Effector memory CD4-positive, alpha-beta T cell (primary cell): ENCODE data around the gene LRRC32.

Experiments
- DNase-seq, 3 donors: peaks; one replicate each; pipeline ENCODE4 v3.0.0-alpha.2; 2020
- H3K27ac ChIP-seq: 2 replicates; pipeline ENCODE4 v1.7.0; 2013; ENCODE audit warnings: mild to moderate bottlenecking, low read length, moderate library complexity; ENCODE audit not compliant: insufficient read depth, poor library complexity, severe bottlenecking
- H3K27me3 ChIP-seq: replicated peaks from 2 replicates; pipeline ENCODE4 v1.7.0; 2013; ENCODE audit warnings: mild to moderate bottlenecking, low read length; ENCODE audit not compliant: insufficient read depth, control insufficient read depth, poor library complexity, severe bottlenecking
- H3K36me3 ChIP-seq: 2 replicates; pipeline ENCODE4 v1.7.0; 2013; ENCODE audit warnings: mild to moderate bottlenecking, low read length, moderate library complexity; ENCODE audit not compliant: control insufficient read depth, insufficient read depth
- H3K4me1 ChIP-seq: 2 replicates; pipeline ENCODE4 v1.7.0; 2013; ENCODE audit warnings: low read length, mild to moderate bottlenecking; ENCODE audit not compliant: control insufficient read depth, insufficient read depth, poor library complexity, severe bottlenecking
- H3K4me3 ChIP-seq: 2 replicates; pipeline ENCODE4 v1.7.0; 2013; ENCODE audit warnings: low read length, low read depth, mild to moderate bottlenecking; ENCODE audit not compliant: insufficient read depth, poor library complexity, severe bottlenecking
- H3K9me3 ChIP-seq: 2 replicates; pipeline ENCODE4 v1.7.0; 2013; ENCODE audit warnings: mild to moderate bottlenecking, low read length, moderate library complexity; ENCODE audit not compliant: control insufficient read depth

LRRC32 gene

DNA sequence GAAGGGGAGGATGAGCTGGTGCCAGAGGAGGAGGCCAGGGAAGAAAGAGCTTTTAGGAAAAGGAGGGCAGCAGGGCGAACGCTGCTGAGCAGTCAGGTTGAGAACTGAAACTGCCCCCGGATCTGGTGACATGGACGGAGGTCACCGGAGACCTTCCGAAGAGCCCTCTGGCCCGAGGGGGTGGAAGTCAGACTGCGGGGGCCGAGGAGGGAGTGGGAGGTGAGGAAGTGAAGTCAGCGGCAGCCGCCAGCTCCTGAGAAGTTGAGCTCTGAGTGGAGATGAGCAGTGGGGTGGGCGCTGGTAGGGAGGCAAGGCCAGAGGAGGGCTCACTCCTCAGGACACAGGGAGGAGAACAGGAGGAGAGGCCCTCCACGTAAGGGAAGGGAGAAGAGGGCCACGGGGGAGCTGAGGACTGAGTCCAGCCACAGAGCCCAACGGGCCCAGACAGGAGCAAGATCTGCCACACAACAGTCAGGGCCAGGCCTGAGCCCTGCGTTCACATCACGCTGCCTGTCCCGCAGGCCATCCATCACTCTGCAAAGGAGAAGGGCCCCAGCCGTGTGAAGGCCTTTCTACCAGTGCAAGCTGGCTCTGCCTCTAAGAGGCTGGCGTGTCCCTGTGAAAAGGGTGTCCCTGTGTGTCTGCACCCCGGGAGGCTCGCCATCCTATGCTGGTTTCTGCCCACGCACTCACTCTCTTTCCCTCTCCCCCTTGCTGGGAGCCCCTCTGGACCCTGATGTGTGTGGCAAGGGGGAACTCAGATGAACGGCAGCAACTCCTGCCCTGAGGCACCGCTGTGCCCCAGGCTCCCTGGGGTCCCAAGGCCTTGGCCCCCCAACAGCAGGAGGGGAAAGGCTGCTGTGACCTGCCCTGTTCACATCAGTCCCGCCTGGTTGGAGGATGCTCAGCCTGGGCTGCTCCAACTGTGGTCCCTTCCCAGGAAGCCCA is 19.0 kb upstream of the LRRC32 start:
- Histone ChIP-seq H3K27me3 (no peaks in the 10 kb centered on the region), H3K4me3 (no peak overlapping the region), H3K4me1 (no peaks in the 10 kb centered on the region), H3K9me3 (no peaks in the 10 kb centered on the region), H3K36me3 (no peaks in the 10 kb centered on the region), H3K27ac (no peak overlapping the region)
- DNase-seq = no peak

DNA sequence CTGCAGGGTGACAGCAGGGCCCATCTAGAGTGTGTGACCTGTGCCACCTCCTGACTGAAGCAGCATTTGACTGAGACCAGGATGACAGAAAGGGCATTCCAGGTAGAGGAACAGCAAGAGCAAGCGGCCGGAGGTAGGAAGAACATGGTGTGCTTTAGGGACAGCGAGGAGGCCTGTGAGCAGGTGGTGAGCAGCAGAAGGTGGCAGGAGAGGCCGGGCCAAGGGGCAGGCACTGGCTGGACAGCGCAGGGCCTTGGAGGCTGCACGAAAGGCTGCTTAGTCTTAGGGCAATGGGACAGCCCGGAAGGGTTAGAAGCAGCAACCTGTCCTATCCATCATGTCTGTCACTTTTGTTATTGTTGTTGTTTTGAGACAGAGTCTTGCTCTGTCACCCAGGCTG is 17.6 kb upstream of the LRRC32 start:
- Histone ChIP-seq H3K27ac (no peak overlapping the region), H3K4me3 (no peak overlapping the region), H3K36me3 (no peaks in the 10 kb centered on the region), H3K9me3 (no peaks in the 10 kb centered on the region), H3K4me1 (no peaks in the 10 kb centered on the region), H3K27me3 (no peaks in the 10 kb centered on the region)
- DNase-seq = no peak

DNA sequence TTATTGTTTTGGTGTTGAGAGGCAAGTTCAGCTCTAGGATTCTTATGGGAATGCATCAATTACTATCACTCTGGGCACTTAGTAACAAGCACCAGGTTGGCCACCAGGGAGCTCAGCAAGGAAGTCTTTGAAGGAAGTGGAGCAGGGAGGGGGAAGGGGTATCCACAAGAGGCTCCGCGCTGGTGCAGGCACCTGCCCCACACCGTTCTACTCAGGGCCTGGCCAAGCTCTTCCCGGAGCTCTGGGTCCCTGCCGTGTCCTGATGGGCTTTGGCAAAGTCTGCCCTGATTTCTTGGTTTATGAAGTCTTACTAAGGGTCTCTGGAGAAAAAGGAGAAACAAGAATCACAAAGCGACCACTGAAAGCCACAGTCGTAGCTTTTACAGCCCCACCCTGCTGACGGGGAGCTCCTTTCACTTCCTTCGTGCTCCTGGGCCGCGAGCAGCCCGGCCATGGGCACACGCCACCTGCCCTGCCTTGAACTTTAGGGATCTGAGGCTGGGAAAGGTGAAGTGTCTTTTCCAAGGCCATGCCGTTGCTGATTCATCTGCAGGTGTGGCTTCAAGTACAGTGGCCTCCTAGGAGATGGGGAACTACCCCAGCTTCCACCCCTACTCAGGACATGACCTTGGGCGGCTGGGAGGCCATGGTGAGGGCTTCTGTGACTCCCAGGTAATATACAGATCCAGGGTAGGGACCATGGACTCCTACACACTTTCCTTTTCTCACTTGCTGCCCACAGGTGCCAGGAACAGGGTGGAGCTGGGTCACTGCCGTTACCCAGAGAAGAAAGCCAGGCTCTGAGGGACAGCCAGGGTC is 15.9 kb upstream of the LRRC32 start:
- peak overlapping the region; percentile 4 for H3K4me3 ChIP-seq
- H3K27ac ChIP-seq = no peak overlapping the region
- no peaks in the 10 kb centered on the region for H3K4me1 ChIP-seq
- H3K27me3 ChIP-seq = no peaks in the 10 kb centered on the region
- no peak for DNase-seq
- H3K9me3 ChIP-seq = no peaks in the 10 kb centered on the region
- H3K36me3 ChIP-seq = no peaks in the 10 kb centered on the region

DNA sequence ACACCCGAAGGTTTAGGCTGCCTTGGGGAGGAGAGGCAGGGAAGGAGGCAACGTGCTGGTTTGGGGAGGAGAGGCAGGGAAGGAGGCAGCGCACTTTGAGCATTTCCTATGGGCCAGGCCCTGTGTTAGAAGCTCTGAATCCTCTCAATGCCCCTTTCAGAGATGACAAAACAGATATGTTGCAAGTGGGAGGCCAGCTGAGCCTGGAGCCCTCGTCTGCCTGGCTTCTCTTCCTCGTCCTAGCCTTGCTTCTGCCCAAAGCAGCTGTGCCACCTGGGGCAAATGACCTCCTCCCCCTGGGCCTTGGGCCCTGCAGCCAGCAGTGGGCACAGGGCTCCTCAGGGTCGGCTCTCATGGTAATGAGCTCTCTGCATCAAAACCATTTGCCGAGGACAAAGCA is 15.3 kb upstream of the LRRC32 start:
- Histone ChIP-seq H3K27ac (no peak overlapping the region), H3K9me3 (no peaks in the 10 kb centered on the region), H3K4me3 (no peak overlapping the region), H3K36me3 (no peaks in the 10 kb centered on the region), H3K27me3 (no peaks in the 10 kb centered on the region), H3K4me1 (no peaks in the 10 kb centered on the region)
- DNase-seq = no peak

DNA sequence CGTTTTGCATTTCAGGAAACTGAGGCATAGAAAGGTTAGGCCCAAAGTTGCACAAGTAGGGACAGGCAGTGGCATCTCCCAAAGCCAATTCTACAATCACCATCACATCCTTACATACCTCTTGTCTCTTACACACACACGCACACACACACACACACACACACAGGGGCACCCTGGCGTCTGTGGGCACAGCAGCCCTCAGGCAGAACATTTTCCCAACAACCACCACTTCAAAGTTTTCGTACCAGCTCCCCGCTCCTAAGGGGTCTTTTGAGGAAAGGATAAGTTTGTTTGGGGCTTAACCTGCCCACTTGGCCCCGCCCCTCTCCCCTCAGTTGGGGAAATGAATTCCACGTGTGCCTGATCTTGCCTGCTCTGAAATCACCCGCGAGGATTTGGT is 14.7 kb upstream of the LRRC32 start:
- DNase-seq = no peak
- H3K4me1 ChIP-seq = no peaks in the 10 kb centered on the region
- no peaks in the 10 kb centered on the region for H3K9me3 ChIP-seq
- no peaks in the 10 kb centered on the region for H3K27me3 ChIP-seq
- no peak overlapping the region for H3K27ac ChIP-seq
- no peak overlapping the region for H3K4me3 ChIP-seq
- no peaks in the 10 kb centered on the region for H3K36me3 ChIP-seq

DNA sequence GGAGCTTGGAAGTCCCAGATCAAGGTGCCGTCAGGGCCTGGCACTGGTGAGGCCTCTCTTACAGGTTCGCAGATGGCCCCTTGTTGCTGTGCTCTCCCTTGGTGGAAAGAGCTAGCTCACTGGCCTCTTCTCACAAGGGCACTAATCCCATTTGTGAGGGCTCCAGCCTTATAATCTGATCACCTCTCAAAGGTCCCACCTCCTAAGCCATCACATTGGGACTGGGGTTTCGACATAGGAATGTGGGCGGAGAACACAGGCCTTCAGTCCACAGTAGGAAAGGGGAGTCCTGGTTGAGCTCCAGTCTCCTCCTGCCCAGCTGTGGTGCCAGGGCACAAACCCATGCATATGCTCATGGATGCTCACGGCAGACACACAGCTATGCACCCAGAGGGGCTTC is 14.0 kb upstream of the LRRC32 start:
- Histone ChIP-seq H3K27ac (no peak overlapping the region), H3K9me3 (no peaks in the 10 kb centered on the region), H3K4me1 (no peaks in the 10 kb centered on the region), H3K36me3 (no peaks in the 10 kb centered on the region), H3K27me3 (no peaks in the 10 kb centered on the region), H3K4me3 (no peak overlapping the region)
- DNase-seq = no peak

DNA sequence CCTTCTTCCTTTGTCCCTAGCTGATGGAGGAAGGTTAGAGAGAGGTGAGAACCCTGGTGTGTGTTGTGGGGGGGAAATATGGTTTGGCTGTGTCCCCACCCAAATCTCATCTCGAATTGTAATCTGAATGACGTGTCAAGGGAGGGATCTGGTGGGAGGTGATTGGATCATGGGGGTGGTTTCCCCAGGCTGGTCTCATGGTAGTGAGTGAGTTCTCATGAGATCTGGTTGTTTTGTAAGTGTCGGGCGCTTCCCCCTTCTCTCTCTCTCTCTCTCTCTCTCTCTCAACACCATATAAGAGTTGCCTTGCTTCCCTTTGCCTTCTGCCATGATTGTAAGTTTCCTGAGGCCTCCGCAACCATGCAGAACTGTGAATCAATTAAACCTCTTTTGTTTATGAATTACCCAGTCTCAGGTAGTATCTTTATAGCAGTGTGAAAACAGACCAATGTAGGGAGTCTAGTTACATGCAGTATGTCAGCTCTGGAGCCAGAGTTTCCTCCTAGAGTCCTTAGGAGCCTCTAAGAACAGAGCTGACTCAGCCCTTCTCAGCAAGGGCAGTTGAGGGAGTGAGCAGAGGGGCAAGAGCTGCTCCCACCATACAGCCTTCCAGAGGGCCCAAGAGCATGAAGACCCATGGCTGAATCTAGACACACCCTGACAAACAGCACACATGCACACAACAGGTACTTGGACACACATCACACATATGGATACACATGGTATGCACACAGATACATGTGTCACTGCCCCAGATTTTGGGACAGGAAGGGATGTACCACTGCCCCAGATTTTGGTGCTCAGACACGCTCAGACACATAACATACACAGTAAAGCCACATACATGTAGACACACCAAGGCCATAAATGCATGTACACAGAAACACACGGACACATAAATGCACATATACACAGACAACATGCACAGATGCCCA is 12.9 kb upstream of the LRRC32 start:
- no peaks in the 10 kb centered on the region for H3K4me1 ChIP-seq
- H3K9me3 ChIP-seq = no peaks in the 10 kb centered on the region
- DNase-seq = no peak
- H3K27me3 ChIP-seq = no peaks in the 10 kb centered on the region
- no peaks in the 10 kb centered on the region for H3K36me3 ChIP-seq
- H3K4me3 ChIP-seq = no peak overlapping the region
- no peak overlapping the region for H3K27ac ChIP-seq

DNA sequence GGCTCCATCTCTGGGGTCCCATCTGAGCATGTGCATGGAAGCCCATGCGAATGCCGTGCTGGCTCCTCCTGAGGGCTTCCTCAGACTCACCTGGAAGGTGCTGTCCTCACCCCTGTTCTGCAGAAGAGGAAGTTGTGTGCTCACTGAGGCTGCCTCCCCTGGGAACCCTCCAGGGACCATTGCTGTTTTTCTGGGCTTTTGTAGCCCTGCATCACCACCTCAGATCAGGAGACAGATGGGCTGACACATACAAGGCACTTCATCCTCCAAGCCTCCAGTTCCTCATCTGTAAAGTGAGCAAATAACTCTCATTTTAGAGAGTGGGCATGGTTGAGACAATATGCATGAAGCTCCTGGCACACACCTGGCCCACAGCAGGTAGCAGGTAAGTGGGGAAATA is 12.1 kb upstream of the LRRC32 start:
- Histone ChIP-seq H3K4me1 (no peaks in the 10 kb centered on the region), H3K9me3 (no peaks in the 10 kb centered on the region), H3K4me3 (no peak overlapping the region), H3K27me3 (no peaks in the 10 kb centered on the region), H3K27ac (no peak overlapping the region), H3K36me3 (no peaks in the 10 kb centered on the region)
- no peak for DNase-seq

DNA sequence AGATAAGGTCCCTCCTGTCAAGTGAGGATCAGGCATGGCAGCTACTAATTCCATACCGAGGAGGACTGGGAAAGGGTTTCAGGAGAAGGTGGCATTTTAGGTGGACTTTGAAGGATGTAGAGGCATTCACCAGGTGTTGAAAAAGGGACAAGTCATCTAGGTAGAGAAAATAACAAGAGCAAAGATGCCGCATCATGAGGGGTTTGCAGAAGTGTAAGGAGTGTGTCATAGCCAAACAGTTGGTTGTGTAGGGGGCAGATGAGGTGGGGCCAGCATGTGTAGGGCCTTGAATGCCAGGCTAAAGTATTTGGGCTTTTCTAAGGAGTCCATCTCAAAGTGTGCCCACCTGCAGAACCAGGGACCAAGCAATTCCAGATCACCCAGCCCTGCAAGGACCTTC is 11.6 kb upstream of the LRRC32 start:
- H3K27me3 ChIP-seq = no peaks in the 10 kb centered on the region
- DNase-seq = no peak
- H3K9me3 ChIP-seq = no peaks in the 10 kb centered on the region
- no peaks in the 10 kb centered on the region for H3K36me3 ChIP-seq
- H3K4me3 ChIP-seq = no peak overlapping the region
- H3K27ac ChIP-seq = no peak overlapping the region
- no peaks in the 10 kb centered on the region for H3K4me1 ChIP-seq
